Rectal smooth muscle tissue (tissue), 1 donor: ENCODE measurements around the gene PPP4R3A.
"Not testable (repeated sequence)": the region's sequence is repeated elsewhere in the genome, so short reads cannot be mapped to it uniquely, and the experiment has no call there.

ENCODE experiments used
- H3K27ac ChIP-seq: one replicate; pipeline ENCODE4 v1.7.0; 2013; ENCODE audit warnings: low read depth, low read length, inconsistent platforms
- H3K27me3 ChIP-seq: one replicate; pipeline ENCODE4 v1.7.0; 2013; ENCODE audit warnings: low read length; ENCODE audit not compliant: control insufficient read depth, insufficient read depth
- H3K36me3 ChIP-seq: one replicate; pipeline ENCODE4 v1.7.0; 2013; ENCODE audit warnings: low read length; ENCODE audit not compliant: control insufficient read depth, insufficient read depth
- H3K4me1 ChIP-seq: one replicate; pipeline ENCODE4 v1.7.0; 2013; ENCODE audit warnings: low read length; ENCODE audit not compliant: control insufficient read depth, insufficient read depth
- H3K4me3 ChIP-seq: one replicate; pipeline ENCODE4 v1.7.0; 2013; ENCODE audit warnings: low read length
- H3K9ac ChIP-seq: one replicate; pipeline ENCODE4 v1.7.0; 2013; ENCODE audit warnings: low read length

PPP4R3A gene

GRCh38 chr14:91409928-91410718 lies 100.0 kb downstream of the PPP4R3A start:
- Histone ChIP-seq H3K36me3 (peaks cover 5% of the 10 kb centered on the region), H3K4me3 (no peak overlapping the region), H3K4me1 (no peaks in the 10 kb centered on the region), H3K27me3 (no peaks in the 10 kb centered on the region), H3K27ac (no peak overlapping the region), H3K9ac (no peak overlapping the region)

DNA sequence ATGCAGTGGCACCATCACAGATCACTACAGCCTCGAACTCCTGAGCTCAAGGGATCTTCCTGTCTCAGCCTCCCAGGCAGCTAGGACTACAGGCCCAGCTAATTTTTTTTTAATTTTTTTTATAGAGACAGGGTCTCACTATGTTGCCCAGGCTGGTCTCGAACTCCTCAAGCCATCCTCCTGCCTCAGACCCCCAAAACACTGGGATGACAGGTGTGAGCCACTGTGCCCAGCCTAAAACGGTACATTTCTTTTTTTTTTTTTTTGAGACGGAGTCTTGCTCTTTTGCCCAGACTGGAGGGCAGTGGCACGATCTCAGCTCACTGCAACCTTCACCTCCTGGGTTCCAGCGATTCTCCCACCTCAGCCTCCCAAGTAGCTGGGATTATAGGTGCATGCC lies 100.9 kb downstream of the PPP4R3A start:
- H3K4me3 ChIP-seq, H3K9ac ChIP-seq, H3K27ac ChIP-seq, H3K4me1 ChIP-seq, H3K36me3 ChIP-seq, H3K27me3 ChIP-seq: not testable (repeated sequence)
